Measurements from ENCODE around the gene CRB1.

Gene CRB1

GRCh38 chr1:197339106-197340060 is 71.3 kb downstream of the CRB1 start:
- TF ChIP-seq CTCF (IDR thresholded peaks at IDR 0.05; ENCODE audit: insufficient read depth, missing control alignments), result no peak
- DNase-seq (ENCODE audit: insufficient read length, low spot score), result no peak
- FAIRE-seq, result peak; percentile 77

- no peak for TF ChIP-seq CTCF (IDR thresholded peaks at IDR 0.05; ENCODE audit: insufficient read depth, missing control alignments)
- DNase-seq (ENCODE audit: insufficient read length, low spot score) (no peak), FAIRE-seq (no peak)
Observed at GRCh38 chr1:197341626-197342025, 73.6 kb downstream of the CRB1 start.

GRCh38 chr1:197342044-197342565 is 74.1 kb downstream of the CRB1 start:
- no peak for DNase-seq (ENCODE audit: insufficient read length, low spot score)
- no peak for TF ChIP-seq CTCF (IDR thresholded peaks at IDR 0.05; ENCODE audit: insufficient read depth, missing control alignments)
- no peak for FAIRE-seq

GRCh38 chr1:197342669-197343068 is 74.6 kb downstream of the CRB1 start:
- DNase-seq (ENCODE audit: insufficient read length, low spot score) (no peak), FAIRE-seq (peak; percentile 71)
- TF ChIP-seq CTCF (IDR thresholded peaks at IDR 0.05; ENCODE audit: insufficient read depth, missing control alignments), result no peak

- TF ChIP-seq CTCF (IDR thresholded peaks at IDR 0.05; ENCODE audit: insufficient read depth, missing control alignments), result no peak
- FAIRE-seq, result peak; percentile 63
- no peak for DNase-seq (ENCODE audit: insufficient read length, low spot score)
Observed at GRCh38 chr1:197343663-197344273, 75.7 kb downstream of the CRB1 start.

- no peak for TF ChIP-seq CTCF (IDR thresholded peaks at IDR 0.05; ENCODE audit: insufficient read depth, missing control alignments)
- no peak for DNase-seq (ENCODE audit: insufficient read length, low spot score)
- no peak for FAIRE-seq
Observed at GRCh38 chr1:197351821-197352440, 83.9 kb downstream of the CRB1 start.

Data from D721Med (cell line).